Epithelial cell of alveolus of lung (primary cell): ENCODE measurements around the gene UIMC1. TPM values are rescaled to one million over a fixed set of nuclear protein-coding genes. Genes with fewer than 3 reads are reported as not detected.

ENCODE experiments used
- total RNA-seq: library from RNA; depleted of rRNA; stranded (reverse); fragments of >200 nt; gene quantifications from 2 replicates; pipeline ENCODE4 v1.2.1, GENCODE V29; 2015

UIMC1 gene
- 18.6 and 26.3 TPM in 2 replicates for total RNA-seq

GRCh38 chr5:177006265-177006972 is at the start of gene UIMC1:
Gene UIMC1, minus strand, starts transcription at chr5:177006779. Its CDS starts 24,164 bp downstream, at chr5:176982615.

GRCh38 chr5:177022386-177023302 is 16.1 kb upstream of the UIMC1 start, which contains the start of gene ZNF346:
Gene ZNF346, plus strand, starts transcription at chr5:177022696. Its CDS starts 43 bp downstream, at chr5:177022739.

GRCh38 chr5:176899296-176899891 is 107.2 kb downstream of the UIMC1 start, which contains the start of gene HK3:
Gene HK3, minus strand, starts transcription at chr5:176899346. Its CDS starts 3,187 bp downstream, at chr5:176896159.

Other genes starting within 250 kb of the UIMC1 start
- under 0.01 and 0.32 TPM in 2 replicates for gene UNC5A, start 196.2 kb downstream of the UIMC1 start, total RNA-seq
- gene HK3, start 107.4 kb downstream of the UIMC1 start, total RNA-seq = not detected in 2 replicates
- 5.9 and 13.9 TPM in 2 replicates for gene ZNF346, start 15.9 kb upstream of the UIMC1 start, total RNA-seq
- gene FGFR4, start 80.1 kb upstream of the UIMC1 start, total RNA-seq = 7.2 and 198 TPM in 2 replicates
- gene NSD1, start 127.0 kb upstream of the UIMC1 start, total RNA-seq = 22.8 and 24.0 TPM in 2 replicates